Retinal pigment epithelial cell (primary cell): ENCODE measurements around the gene ERBB4.

Source experiments
- DNase-seq: peaks from one replicate; pipeline ENCODE4 v3.0.0-alpha.2; 2010; ENCODE audit warnings: low read depth
- H3K4me3 ChIP-seq: 2 replicates; pipeline ENCODE4 v1.5.1; 2011; ENCODE audit warnings: mild to moderate bottlenecking, low read length, control low read depth, moderate library complexity
- CTCF ChIP-seq: conservative IDR thresholded peaks from 2 replicates; pipeline ENCODE4 v1.5.1; 2011; ENCODE audit warnings: low read depth, low read length, control low read depth, inconsistent platforms

Gene ERBB4

DNA sequence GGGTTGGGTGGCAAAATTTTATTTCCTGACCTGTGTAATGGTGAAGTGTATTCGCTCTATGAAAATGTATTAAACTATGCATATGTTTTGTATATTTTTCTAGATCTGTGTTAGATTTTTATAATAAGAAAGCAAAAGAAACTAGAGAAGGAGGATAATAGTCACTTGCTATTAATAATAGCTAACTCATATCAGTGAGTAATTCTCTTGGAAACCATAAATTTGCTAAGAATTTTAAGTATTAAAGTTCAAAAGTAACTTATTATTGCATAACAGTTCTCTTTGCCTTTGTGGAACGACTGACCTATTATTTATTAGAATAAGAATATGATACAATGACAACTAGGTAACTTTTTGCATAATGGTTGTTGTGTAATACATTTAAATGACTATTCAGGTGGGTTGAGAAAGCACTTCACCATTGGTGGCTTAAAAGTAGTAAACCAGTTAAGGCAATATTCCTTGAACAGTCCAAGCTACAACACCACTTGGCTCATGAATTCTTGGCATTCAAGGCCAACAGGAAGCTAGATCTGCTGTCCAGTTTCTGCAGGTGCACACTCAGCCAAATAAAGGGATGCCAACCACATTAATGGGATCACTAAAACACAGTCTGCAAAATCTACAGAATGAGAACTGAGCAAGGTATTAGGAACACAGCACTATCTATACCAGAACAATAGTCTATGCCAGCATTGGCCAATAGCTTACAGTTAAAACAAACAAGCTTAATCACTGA, 1060.9 kb downstream of the ERBB4 start:
- no peak for DNase-seq
- no peak for TF ChIP-seq CTCF
- H3K4me3 ChIP-seq = no peak overlapping the region

DNA sequence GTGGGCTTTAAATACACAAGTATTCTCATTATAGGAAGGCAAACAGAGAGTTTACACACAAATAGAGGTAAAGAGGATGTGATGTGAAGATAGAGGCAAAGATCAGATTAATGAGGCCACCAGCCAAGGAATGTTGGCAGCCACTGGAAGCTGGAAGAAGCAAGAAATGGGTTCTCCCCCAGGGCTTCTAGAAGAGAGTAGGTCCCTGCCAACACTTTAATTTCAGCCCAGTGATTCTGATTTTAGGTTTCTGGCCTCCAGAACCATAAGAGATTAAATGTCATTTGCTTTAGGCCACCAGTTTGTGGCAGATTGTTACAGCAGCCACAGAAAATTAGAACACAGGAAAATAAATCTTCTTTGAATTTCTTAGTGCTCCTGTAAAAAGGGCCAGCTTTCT, 1065.5 kb downstream of the ERBB4 start:
- no peak overlapping the region for H3K4me3 ChIP-seq
- DNase-seq = no peak
- no peak for TF ChIP-seq CTCF

DNA sequence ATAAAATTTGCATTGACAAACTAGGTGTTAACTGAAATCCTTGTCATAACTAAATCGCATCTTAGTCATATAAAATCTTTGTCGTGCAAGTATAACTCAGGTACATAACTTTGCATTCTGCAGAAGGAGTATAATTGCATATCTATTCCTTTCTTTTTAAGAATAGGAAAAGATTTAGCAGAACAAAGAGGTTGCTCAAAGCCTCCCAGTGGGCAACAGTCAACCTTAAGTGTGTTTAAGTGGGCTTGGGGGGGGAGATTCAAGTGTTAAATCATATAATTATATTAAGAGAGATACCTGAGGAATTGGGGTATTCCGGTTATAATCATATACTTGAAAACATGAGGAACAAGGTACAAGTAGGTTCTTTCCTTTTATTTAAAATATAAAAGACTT, 1068.9 kb downstream of the ERBB4 start:
- DNase-seq = no peak
- no peak for TF ChIP-seq CTCF
- no peak overlapping the region for H3K4me3 ChIP-seq

DNA sequence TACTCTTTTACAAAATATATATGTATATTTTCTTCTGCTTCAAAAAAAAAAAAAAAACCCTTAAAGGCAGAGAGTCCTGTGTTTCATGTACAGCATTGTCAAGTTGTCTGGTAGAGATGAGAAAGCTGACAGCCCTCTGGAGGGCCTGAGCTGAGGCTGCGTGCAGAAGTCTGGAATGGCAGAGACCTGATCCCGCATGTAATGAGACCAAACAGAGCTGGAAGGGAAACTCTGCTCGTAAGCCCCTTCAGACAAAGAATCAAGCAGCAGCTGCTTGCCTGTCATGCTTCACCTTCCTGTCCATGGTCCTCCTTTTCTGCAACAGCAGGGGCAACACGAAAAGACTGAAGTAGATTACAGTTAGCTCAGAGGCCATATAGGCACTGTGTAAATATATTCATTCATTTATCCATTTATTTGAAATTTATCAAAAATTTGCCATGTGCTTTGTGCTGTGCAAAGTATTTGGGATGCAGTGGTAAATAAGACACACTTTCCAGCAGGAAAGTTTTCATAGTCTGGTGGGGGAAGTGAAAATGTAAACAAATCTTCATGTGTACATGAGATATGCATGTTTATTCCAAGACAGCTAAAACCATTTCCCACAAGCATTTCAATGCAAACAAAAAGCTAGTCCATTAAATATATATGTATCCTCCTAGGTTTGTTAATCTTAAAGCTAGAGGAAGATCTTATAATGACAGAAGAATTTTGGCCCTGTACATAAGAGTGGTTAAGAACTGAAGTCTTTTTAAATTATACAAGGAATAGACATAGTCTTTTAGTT, 1069.5 kb downstream of the ERBB4 start:
- no peak overlapping the region for H3K4me3 ChIP-seq
- no peak for TF ChIP-seq CTCF
- no peak for DNase-seq

DNA sequence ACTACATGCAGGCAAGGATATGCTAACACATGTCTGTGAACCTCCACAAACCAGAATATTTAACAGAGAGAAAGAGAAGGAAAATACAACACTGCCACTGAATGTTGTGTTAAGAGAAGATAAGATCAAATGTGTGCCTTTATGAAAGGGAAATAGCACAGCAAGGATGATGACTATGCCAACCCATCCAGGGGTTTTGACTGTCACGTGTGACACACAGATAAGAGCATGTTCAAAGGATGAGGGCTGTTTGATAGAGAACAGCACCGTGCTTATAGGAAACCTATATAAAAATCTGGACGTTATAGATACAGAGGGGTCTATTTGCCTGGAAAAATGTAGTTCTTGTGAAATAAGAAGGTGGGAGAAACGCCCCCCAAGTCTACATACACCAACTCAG, 1070.4 kb downstream of the ERBB4 start:
- DNase-seq = no peak
- no peak overlapping the region for H3K4me3 ChIP-seq
- TF ChIP-seq CTCF = no peak

DNA sequence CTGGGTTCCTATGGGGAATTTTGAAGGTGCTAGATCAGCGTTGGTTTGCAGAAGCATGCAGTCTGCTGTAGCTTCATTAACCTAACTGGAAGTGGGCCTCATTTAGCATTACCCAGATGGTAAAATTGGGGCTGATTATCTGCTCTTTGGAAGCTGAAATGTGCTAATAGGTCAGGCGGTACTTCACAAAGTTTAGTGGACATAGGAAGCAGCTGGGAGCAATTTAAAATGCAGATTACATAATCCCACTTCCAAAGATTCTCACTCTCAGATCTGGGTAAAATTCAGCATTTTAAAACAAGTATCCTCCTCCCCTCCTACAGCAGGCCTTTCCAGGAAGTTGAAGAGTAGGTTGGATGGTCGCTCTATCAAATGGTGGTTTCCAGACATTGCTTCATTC, 1075.2 kb downstream of the ERBB4 start:
- no peak for TF ChIP-seq CTCF
- H3K4me3 ChIP-seq = no peak overlapping the region
- no peak for DNase-seq

GRCh38 chr2:211458974-211459373, 1079.6 kb downstream of the ERBB4 start:
- no peak for DNase-seq
- TF ChIP-seq CTCF = no peak
- H3K4me3 ChIP-seq = no peak overlapping the region
